ENCODE results near the gene LCE3B.

LCE3B gene

GRCh38 chr1:152626744-152627143 is 13.1 kb downstream of the LCE3B start:
- Mint-ChIP-seq H3K9me3 (no peaks in the 10 kb centered on the region), H3K4me3 (no peak overlapping the region), H3K4me1 (ENCODE audit: low read depth) (peaks cover 7% of the 10 kb centered on the region), H3K36me3 (ENCODE audit: low read depth) (no peaks in the 10 kb centered on the region), H3K27me3 (peaks cover 17% of the 10 kb centered on the region), H3K27ac (no peak overlapping the region)
- intact Hi-C loops (cut with micrococcal nuclease) = no loop called here

DNA sequence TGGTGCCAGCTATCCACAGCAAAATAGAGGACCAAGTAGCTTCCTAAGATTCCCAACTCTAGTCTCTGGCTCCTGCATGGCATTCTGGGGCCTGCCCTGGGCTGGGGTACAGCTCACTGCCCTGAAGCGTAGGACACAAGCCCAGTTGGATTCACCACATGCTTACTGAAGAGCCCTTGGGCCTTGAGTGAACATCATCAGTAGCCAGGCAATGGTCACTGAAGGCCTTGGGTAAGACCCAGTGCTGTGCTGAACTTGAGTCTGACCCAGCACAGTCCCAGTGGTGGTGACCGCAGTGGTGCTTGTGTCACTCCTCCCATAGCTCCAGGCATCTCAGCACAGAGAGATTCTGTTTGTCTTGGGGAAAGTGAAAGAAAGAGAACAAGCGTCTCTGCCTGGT is 17.0 kb downstream of the LCE3B start:
- no peak overlapping the region for H3K27ac Mint-ChIP-seq
- no peaks in the 10 kb centered on the region for H3K9me3 Mint-ChIP-seq
- no peaks in the 10 kb centered on the region for H3K4me1 Mint-ChIP-seq (ENCODE audit: low read depth)
- no peak overlapping the region for H3K4me3 Mint-ChIP-seq
- H3K27me3 Mint-ChIP-seq = peaks cover 2% of the 10 kb centered on the region
- intact Hi-C loops (cut with micrococcal nuclease) = no loop called here
- no peaks in the 10 kb centered on the region for H3K36me3 Mint-ChIP-seq (ENCODE audit: low read depth)

GRCh38 chr1:152640351-152640750 is 26.7 kb downstream of the LCE3B start:
- Mint-ChIP-seq H3K4me3 (no peak overlapping the region), H3K4me1 (ENCODE audit: low read depth) (no peaks in the 10 kb centered on the region), H3K27ac (no peak overlapping the region), H3K9me3 (no peaks in the 10 kb centered on the region), H3K27me3 (peaks cover 9% of the 10 kb centered on the region), H3K36me3 (ENCODE audit: low read depth) (no peaks in the 10 kb centered on the region)
- intact Hi-C loops (cut with micrococcal nuclease) = no loop called here

GRCh38 chr1:152643945-152644344 is 30.3 kb downstream of the LCE3B start:
- H3K9me3 Mint-ChIP-seq = no peaks in the 10 kb centered on the region
- no peak overlapping the region for H3K27ac Mint-ChIP-seq
- no peaks in the 10 kb centered on the region for H3K36me3 Mint-ChIP-seq (ENCODE audit: low read depth)
- H3K4me3 Mint-ChIP-seq = no peak overlapping the region
- H3K27me3 Mint-ChIP-seq = peaks cover 5% of the 10 kb centered on the region
- intact Hi-C loops (cut with micrococcal nuclease) = no loop called here
- no peaks in the 10 kb centered on the region for H3K4me1 Mint-ChIP-seq (ENCODE audit: low read depth)

DNA sequence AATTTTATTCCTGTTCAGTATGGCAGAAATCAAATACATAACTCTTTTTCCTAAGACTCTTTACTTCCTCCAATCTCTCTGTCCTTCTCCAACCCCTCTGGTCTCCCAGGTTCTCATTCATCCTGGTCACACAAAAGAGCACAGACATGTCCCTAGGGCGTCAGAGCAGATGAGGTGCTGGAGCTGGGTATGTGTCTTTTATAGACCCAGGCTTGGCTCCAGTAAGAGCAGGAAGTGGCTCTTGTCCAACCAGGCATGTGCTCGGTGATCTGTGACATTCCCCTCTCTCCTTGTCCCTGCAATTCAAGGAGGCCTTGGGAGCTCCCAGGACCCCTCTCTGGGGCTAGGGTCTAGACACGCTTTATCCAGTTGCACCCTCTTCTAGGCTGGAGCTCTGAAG is 31.5 kb downstream of the LCE3B start:
- H3K9me3 Mint-ChIP-seq = no peaks in the 10 kb centered on the region
- H3K27ac Mint-ChIP-seq = no peak overlapping the region
- intact Hi-C loops (cut with micrococcal nuclease) = no loop called here
- no peaks in the 10 kb centered on the region for H3K36me3 Mint-ChIP-seq (ENCODE audit: low read depth)
- no peak overlapping the region for H3K4me3 Mint-ChIP-seq
- no peaks in the 10 kb centered on the region for H3K4me1 Mint-ChIP-seq (ENCODE audit: low read depth)
- H3K27me3 Mint-ChIP-seq = peaks cover 6% of the 10 kb centered on the region

DNA sequence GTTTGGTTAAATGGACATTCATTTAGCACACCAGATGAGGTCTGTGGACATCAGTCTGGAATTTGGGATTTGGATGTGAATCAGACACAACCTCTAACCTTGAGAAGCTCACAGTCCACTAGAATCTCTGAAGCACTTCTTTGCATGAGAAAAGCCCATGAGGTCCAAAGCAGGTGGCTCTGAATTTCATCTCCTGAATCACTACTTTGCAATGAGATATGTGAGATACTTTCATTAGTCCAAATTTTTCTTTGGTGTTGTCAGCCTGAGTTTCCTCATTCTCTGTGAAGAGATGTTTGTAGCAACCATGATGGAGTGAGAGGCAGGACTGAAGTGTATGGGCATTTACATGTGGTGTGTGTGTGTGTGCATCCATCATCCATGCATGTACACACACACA is 33.0 kb downstream of the LCE3B start:
- Mint-ChIP-seq H3K36me3 (ENCODE audit: low read depth) (no peaks in the 10 kb centered on the region), H3K4me3 (no peak overlapping the region), H3K9me3 (no peaks in the 10 kb centered on the region), H3K27me3 (peaks cover 8% of the 10 kb centered on the region), H3K27ac (no peak overlapping the region), H3K4me1 (ENCODE audit: low read depth) (no peaks in the 10 kb centered on the region)
- intact Hi-C loops (cut with micrococcal nuclease) = no loop called here

DNA sequence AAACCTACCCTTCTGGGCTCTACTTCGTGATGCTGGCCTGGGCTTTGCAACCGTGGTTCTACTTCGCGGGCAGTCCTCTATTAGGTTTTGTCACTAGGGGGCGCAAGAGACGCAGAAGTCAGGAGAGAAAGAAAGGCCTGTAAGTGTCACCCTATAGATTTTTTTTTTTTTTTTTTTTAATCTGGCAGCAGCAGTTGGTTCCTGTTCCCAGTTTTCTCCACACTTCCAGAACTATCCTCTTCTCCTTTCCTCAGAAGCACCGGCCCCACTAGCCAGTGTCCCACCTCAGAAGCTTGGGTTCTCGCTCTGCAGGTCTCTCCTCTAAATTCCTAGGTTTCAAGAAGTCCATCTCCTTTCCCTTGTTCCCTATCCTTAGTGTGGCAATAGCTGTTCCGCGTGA is 40.5 kb downstream of the LCE3B start:
- peaks cover 8% of the 10 kb centered on the region for H3K4me1 Mint-ChIP-seq (ENCODE audit: low read depth)
- H3K27ac Mint-ChIP-seq = no peak overlapping the region
- H3K27me3 Mint-ChIP-seq = peaks cover 15% of the 10 kb centered on the region
- no peaks in the 10 kb centered on the region for H3K36me3 Mint-ChIP-seq (ENCODE audit: low read depth)
- no peak overlapping the region for H3K4me3 Mint-ChIP-seq
- no peaks in the 10 kb centered on the region for H3K9me3 Mint-ChIP-seq
- intact Hi-C loops (cut with micrococcal nuclease) = loop anchor here (10.0 kb wide), 1 partner anchor 571 kb away; no protein-coding TSS in a partner anchor

DNA sequence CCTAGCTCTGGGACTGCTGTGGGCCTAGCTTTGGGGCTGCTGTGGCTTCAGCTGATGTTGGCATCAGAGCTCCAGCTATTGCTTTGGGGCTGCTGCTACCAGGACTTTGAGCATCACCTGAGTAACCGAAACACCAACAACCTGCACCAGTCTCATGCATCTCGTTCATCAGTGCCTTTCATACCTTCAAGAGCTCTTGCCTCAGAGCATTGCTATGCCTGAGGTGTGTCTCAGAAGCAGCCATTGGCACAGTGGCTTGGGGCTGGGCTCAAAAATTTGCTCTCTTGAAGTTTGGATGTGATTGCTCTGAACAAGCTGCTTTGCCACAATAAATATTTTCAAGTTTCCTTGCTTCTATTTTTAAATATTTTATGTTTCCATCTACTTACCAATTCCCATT is 42.8 kb downstream of the LCE3B start:
- H3K27me3 Mint-ChIP-seq = peaks cover 12% of the 10 kb centered on the region
- H3K4me1 Mint-ChIP-seq (ENCODE audit: low read depth) = peaks cover 8% of the 10 kb centered on the region
- no peak overlapping the region for H3K4me3 Mint-ChIP-seq
- no peak overlapping the region for H3K27ac Mint-ChIP-seq
- intact Hi-C loops (cut with micrococcal nuclease) = loop anchor here (10.0 kb wide), 1 partner anchor 568 kb away; no protein-coding TSS in a partner anchor
- no peaks in the 10 kb centered on the region for H3K36me3 Mint-ChIP-seq (ENCODE audit: low read depth)
- no peaks in the 10 kb centered on the region for H3K9me3 Mint-ChIP-seq

GRCh38 chr1:152657677-152658076 is 44.1 kb downstream of the LCE3B start:
- Mint-ChIP-seq H3K27me3 (peaks cover 9% of the 10 kb centered on the region), H3K4me3 (no peak overlapping the region), H3K9me3 (no peaks in the 10 kb centered on the region), H3K4me1 (ENCODE audit: low read depth) (peaks cover 8% of the 10 kb centered on the region), H3K36me3 (ENCODE audit: low read depth) (no peaks in the 10 kb centered on the region), H3K27ac (no peak overlapping the region)
- intact Hi-C loops (cut with micrococcal nuclease) = loop anchor here (10.0 kb wide), 1 partner anchor 567 kb away; no protein-coding TSS in a partner anchor

GRCh38 chr1:152658649-152659048 is 45.0 kb downstream of the LCE3B start:
- Mint-ChIP-seq H3K4me1 (ENCODE audit: low read depth) (peaks cover 7% of the 10 kb centered on the region), H3K9me3 (no peaks in the 10 kb centered on the region), H3K4me3 (no peak overlapping the region), H3K27me3 (peaks cover 8% of the 10 kb centered on the region), H3K27ac (no peak overlapping the region), H3K36me3 (ENCODE audit: low read depth) (no peaks in the 10 kb centered on the region)
- intact Hi-C loops (cut with micrococcal nuclease) = loop anchor here (10.0 kb wide), 1 partner anchor 566 kb away; no protein-coding TSS in a partner anchor

GRCh38 chr1:152663098-152663497 is 49.5 kb downstream of the LCE3B start, which contains the start of gene LCE2D:
TSS of gene LCE2D (plus strand) at chr1:152663380. CDS start at chr1:152664106, 726 bp downstream.
- H3K4me3 Mint-ChIP-seq = no peak within 1 kb of the TSS
- H3K27me3 Mint-ChIP-seq = peaks cover 6% of the 10 kb centered on the region
- no peaks in the 10 kb centered on the region for H3K9me3 Mint-ChIP-seq
- H3K27ac Mint-ChIP-seq = no peak within 1 kb of the TSS
- H3K4me1 Mint-ChIP-seq (ENCODE audit: low read depth) = no peaks in the 10 kb centered on the region
- H3K36me3 Mint-ChIP-seq (ENCODE audit: low read depth) = no peaks in the 10 kb centered on the region
- intact Hi-C loops (cut with micrococcal nuclease) = no loop called here

All from dendritic cell treated with granulocyte-macrophage colony-stimulating factor and Interleukin-4, amounts not matched to agents 40 ng/mL and 50 ng/mL, for 4 days (primary cell).